ENCODE measurements around the gene RTKN2.

DNA sequence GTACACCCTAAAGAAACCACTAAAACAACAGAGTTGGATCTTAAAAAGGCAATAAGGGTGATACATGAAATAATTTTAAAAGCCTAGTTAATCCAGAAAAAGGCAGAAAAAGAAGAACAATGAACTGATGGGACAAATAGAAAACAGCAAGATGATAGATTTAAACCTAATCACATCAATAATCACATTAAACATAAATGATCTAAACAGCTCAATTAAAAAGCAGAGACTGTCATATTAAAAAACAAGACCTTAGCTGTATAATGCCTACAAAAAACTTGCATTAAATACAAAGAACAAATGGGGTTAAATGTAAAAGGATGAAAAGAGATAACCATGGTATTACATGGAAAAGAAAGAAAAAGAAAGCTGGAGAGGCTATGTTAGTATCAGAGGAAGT is 96.2 kb downstream of the RTKN2 start:
- TF ChIP-seq, protein P1, sequence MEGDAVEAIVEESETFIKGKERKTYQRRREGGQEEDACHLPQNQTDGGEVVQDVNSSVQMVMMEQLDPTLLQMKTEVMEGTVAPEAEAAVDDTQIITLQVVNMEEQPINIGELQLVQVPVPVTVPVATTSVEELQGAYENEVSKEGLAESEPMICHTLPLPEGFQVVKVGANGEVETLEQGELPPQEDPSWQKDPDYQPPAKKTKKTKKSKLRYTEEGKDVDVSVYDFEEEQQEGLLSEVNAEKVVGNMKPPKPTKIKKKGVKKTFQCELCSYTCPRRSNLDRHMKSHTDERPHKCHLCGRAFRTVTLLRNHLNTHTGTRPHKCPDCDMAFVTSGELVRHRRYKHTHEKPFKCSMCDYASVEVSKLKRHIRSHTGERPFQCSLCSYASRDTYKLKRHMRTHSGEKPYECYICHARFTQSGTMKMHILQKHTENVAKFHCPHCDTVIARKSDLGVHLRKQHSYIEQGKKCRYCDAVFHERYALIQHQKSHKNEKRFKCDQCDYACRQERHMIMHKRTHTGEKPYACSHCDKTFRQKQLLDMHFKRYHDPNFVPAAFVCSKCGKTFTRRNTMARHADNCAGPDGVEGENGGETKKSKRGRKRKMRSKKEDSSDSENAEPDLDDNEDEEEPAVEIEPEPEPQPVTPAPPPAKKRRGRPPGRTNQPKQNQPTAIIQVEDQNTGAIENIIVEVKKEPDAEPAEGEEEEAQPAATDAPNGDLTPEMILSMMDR (IDR thresholded peaks at IDR 0.05) = no peak
- TF ChIP-seq POLR2A (IDR thresholded peaks at IDR 0.05) = no peak
- no peak for TF ChIP-seq EP300 (IDR thresholded peaks at IDR 0.05)
